Measurements from ENCODE around the gene DCPS.

GRCh38 chr11:126333142-126333541, 29.3 kb downstream of the DCPS start:
- TF ChIP-seq CTCF (IDR thresholded peaks at IDR 0.05) (no peak), POLR2AphosphoS5 (IDR thresholded peaks at IDR 0.05) (no peak)
